Measurements from ENCODE around the gene ASIC4. TPM values are rescaled to one million over a fixed set of nuclear protein-coding genes. Genes with fewer than 3 reads are reported as not detected.

Gene ASIC4, protein sequence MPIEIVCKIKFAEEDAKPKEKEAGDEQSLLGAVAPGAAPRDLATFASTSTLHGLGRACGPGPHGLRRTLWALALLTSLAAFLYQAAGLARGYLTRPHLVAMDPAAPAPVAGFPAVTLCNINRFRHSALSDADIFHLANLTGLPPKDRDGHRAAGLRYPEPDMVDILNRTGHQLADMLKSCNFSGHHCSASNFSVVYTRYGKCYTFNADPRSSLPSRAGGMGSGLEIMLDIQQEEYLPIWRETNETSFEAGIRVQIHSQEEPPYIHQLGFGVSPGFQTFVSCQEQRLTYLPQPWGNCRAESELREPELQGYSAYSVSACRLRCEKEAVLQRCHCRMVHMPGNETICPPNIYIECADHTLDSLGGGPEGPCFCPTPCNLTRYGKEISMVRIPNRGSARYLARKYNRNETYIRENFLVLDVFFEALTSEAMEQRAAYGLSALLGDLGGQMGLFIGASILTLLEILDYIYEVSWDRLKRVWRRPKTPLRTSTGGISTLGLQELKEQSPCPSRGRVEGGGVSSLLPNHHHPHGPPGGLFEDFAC
- total RNA-seq, result under 1 TPM in 1 of 2 donors, not detected in 1; 0.12 TPM

DNA sequence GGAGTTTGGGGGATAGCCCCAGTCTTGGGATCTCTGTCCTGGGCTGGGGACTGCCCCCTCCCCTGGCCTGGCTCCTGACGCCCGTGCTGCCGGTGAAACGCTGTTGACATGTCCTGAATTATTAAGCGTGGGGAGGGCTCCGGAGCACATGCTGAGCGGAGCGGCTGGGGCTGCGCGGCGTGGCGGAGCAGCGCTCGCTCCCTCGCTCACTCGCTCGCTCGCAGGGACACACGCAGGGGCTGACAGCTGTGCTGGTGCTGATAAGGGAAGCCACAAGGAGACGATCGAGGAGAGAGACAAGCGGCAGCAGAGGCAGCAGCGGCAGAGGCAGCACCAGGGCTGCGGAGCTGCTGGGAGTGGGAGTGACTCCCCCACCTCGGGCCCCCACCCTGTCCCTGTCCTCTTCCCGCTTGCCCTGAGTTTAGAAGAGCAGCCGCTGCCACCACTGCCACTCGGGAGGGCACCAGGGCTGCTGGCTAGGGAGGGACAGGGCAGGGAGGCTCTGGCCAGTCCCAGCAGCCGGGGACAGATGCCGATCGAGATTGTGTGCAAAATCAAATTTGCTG is at the start of gene ASIC4:
ASIC4 (plus strand) TSS at position 287 of the 566 bp plus-strand sequence; CDS start at position 530, 243 bp downstream.
- DNase-seq (ENCODE audit: low spot score) (no peak), ATAC-seq (no peak)
- H3K4me1 Mint-ChIP-seq (ENCODE audit: low read depth in 2 of 2), result peaks cover 10 to 22% of the 10 kb centered on the region in 2 donors
- no peaks in the 10 kb centered on the region for H3K36me3 Mint-ChIP-seq
- H3K4me3 Mint-ChIP-seq, result no peak within 1 kb of the TSS
- H3K27me3 Mint-ChIP-seq, result peaks cover 67 to 78% of the 10 kb centered on the region in 2 donors
- H3K9me3 Mint-ChIP-seq, result no peaks in the 10 kb centered on the region
- no peak within 1 kb of the TSS for H3K27ac Mint-ChIP-seq

DNA sequence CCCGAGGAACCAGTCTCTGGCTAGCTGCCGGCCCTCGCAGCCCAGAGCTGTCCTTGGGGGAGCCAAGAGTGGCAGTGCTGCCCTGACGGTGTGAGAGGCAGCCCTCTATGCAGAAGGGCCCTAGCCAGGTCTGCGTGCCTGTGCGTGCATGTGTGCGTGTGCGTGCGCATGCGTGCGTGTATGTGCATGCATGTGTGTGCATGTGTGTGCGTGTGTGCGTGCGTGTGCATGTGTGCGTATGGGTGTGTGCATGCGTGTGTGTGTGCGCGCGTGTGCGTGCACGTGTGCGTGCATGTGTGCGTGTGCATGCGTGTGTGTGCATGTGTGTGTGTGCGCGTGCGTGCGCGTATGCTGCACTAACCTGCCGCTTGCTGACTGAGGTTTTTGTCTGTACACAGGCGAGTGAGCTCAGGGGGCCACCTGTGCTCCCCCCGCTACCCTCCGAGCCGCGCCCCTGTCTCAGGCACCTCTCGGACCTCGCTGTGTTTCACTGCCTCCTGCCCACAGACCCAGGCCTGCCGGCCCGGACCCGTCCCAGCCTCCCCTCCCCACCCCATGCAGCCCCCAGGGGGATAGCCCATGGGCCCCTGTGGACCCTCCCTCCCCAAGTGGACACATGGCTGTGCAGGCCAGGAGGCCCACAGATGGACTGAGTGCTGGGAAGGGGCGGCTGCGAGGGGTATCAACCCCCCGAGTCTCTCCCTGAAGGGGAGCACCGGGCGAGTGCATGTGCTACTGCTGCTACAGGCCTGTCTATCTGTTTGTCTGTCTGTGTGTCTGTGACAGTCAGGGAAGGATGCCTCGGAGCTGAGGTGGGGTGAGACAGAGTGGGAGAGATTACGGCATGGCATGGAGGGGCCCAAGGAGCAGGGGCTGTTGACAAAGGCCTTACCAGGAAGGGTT is 48.4 kb upstream of the ASIC4 start:
- Mint-ChIP-seq H3K27me3 (no peaks in the 10 kb centered on the region), H3K4me1 (ENCODE audit: low read depth in 2 of 2) (no peaks in the 10 kb centered on the region), H3K4me3 (no peak overlapping the region), H3K36me3 (no peaks in the 10 kb centered on the region), H3K27ac (no peak overlapping the region), H3K9me3 (no peaks in the 10 kb centered on the region)
- ATAC-seq, result no peak
- DNase-seq (ENCODE audit: low spot score), result no peak

DNA sequence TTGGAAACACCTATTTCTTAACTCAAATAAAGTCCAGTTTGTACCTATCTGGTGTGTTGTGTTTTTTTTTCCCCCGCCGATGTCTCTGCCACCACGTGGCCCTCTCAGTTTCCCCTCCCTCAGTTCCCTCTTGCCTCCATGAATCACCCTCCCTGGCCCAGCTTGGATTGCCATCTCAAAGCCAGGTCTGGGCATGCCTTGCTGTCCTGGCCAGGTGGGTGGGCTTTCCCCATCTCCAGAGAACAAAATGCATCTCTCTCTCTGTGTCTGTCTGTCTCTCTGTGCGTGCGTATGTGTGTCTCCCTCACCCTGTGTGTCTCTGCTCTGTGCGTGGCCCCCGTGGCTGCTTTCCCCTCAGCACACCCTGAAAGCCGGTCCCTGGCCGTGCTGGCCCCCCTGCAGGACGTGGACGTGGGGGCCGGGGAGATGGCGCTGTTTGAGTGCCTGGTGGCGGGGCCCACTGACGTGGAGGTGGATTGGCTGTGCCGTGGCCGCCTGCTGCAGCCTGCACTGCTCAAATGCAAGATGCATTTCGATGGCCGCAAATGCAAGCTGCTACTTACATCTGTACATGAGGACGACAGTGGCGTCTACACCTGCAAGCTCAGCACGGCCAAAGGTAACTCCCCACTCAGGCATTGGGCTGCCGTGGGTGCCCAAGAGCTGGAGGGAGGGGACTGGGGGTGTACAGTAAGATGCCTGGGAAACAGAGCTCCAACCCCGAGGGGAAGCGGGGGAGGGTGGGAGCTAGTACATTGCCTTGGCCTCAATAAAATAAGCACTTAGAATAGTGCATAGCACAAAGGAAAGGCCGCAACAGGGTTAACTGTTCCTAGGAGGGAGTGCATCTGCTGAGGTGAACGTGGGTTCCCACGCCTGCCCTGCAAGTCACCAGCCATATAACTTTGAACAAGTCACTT is 47.2 kb upstream of the ASIC4 start:
- DNase-seq (ENCODE audit: low spot score) (no peak), ATAC-seq (no peak)
- no peaks in the 10 kb centered on the region for H3K36me3 Mint-ChIP-seq

DNA sequence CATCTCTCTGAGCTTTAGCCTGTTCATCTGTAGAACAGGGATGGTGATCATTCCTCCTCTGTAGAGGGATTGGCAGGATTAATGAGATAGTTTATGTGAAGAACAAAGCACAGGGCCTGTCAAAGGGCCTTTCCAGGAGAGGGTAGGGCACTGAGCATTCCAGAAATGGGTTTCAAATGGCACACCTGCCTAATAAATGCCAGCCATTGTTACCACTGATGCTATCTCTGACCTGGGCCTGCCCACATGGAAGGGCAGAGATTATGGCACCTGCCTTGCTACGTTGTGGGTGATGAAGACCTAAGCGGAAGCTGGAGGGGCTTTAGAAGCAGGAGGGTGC is 46.6 kb upstream of the ASIC4 start:
- no peak for ATAC-seq
- H3K27me3 Mint-ChIP-seq, result no peaks in the 10 kb centered on the region
- no peak overlapping the region for H3K4me3 Mint-ChIP-seq
- no peaks in the 10 kb centered on the region for H3K9me3 Mint-ChIP-seq
- no peak for DNase-seq (ENCODE audit: low spot score)
- H3K27ac Mint-ChIP-seq, result no peak overlapping the region
- H3K36me3 Mint-ChIP-seq, result no peaks in the 10 kb centered on the region
- H3K4me1 Mint-ChIP-seq (ENCODE audit: low read depth in 2 of 2), result no peaks in the 10 kb centered on the region

More for the DNA sequence above, 47.2 kb upstream of the ASIC4 start:
- no peak overlapping the region for H3K4me3 Mint-ChIP-seq
- H3K9me3 Mint-ChIP-seq, result no peaks in the 10 kb centered on the region
- no peak overlapping the region for H3K27ac Mint-ChIP-seq
- H3K27me3 Mint-ChIP-seq, result no peaks in the 10 kb centered on the region
- H3K4me1 Mint-ChIP-seq (ENCODE audit: low read depth in 2 of 2), result no peaks in the 10 kb centered on the region

DNA sequence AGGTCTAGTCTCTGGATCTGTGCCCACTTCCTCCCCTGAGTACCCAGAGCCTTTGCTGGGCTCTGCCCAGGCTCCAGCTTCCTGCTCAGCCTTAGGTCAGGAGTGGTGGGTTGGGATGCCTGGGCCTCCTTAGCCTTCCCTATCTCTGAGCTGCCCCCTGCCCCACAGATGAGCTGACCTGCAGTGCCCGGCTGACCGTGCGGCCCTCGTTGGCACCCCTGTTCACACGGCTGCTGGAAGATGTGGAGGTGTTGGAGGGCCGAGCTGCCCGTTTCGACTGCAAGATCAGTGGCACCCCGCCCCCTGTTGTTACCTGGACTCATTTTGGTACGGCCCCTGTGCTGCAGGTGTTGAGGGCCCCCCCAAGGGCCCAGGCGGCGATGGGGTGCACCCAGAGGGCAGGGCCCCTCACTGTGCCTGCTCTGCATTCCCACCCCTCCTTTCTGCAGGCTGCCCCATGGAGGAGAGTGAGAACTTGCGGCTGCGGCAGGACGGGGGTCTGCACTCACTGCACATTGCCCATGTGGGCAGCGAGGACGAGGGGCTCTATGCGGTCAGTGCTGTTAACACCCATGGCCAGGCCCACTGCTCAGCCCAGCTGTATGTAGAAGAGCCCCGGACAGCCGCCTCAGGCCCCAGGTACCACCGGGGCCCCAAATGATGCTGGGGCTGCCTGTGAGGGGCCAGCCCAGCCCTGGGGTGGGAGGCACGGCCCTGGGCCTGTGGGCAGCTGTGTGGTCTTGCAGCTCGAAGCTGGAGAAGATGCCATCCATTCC is 45.7 kb upstream of the ASIC4 start:
- DNase-seq (ENCODE audit: low spot score), result no peak
- no peak for ATAC-seq
- no peaks in the 10 kb centered on the region for H3K9me3 Mint-ChIP-seq
- no peak overlapping the region for H3K4me3 Mint-ChIP-seq
- no peaks in the 10 kb centered on the region for H3K36me3 Mint-ChIP-seq
- H3K4me1 Mint-ChIP-seq (ENCODE audit: low read depth in 2 of 2), result no peaks in the 10 kb centered on the region
- H3K27ac Mint-ChIP-seq, result no peak overlapping the region
- H3K27me3 Mint-ChIP-seq, result no peaks in the 10 kb centered on the region

DNA sequence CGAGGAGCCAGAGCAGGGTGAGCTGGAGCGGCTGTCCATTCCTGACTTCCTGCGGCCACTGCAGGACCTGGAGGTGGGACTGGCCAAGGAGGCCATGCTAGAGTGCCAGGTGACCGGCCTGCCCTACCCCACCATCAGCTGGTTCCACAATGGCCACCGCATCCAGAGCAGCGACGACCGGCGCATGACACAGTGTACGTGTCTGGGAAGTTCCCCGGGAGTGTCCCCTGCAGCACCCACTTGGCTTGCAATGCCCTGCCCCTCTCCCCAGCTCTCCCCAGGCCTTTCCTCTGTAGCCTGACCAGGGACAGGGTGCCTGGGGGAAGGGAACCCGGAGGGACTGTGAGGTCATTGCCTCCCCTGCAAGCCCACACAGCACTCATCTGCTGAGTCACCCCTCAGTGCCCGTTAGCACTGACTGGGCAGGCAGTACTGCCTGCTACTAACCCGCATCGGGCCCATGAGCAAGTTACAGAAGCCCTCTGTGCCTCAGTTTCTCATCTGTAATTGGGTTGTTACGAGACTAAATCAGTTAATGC is 45.0 kb upstream of the ASIC4 start:
- DNase-seq (ENCODE audit: low spot score), result no peak
- Mint-ChIP-seq H3K4me1 (ENCODE audit: low read depth in 2 of 2) (no peaks in the 10 kb centered on the region), H3K27me3 (no peaks in the 10 kb centered on the region), H3K9me3 (no peaks in the 10 kb centered on the region), H3K27ac (no peak overlapping the region), H3K4me3 (no peak overlapping the region), H3K36me3 (no peaks in the 10 kb centered on the region)
- ATAC-seq, result no peak

DNA sequence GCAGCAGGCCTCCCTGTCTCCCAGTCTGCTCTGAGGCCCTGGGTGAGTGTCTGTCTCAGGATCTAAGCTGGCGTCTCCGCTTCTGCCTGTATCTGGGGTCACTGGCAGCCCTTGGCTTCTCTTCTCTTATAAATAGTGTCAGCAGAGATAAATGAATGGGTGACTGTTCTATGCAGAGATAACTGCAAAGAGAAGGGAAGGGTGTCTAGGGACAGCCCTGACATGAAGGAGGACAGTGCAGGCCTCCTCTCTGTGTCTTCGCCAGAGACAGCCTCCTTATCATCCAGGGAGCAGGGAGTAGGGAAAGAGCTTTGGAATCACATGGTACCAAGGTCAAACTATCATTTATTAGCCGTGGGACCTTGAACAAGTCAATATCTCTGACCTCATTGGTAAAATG is 43.9 kb upstream of the ASIC4 start:
- H3K36me3 Mint-ChIP-seq, result no peaks in the 10 kb centered on the region
- H3K4me1 Mint-ChIP-seq (ENCODE audit: low read depth in 2 of 2), result no peaks in the 10 kb centered on the region
- no peaks in the 10 kb centered on the region for H3K9me3 Mint-ChIP-seq
- ATAC-seq (no peak), DNase-seq (ENCODE audit: low spot score) (no peak)
- H3K27ac Mint-ChIP-seq, result no peak overlapping the region
- no peak overlapping the region for H3K4me3 Mint-ChIP-seq
- H3K27me3 Mint-ChIP-seq, result peaks cover 0 to 3% of the 10 kb centered on the region in 2 donors

DNA sequence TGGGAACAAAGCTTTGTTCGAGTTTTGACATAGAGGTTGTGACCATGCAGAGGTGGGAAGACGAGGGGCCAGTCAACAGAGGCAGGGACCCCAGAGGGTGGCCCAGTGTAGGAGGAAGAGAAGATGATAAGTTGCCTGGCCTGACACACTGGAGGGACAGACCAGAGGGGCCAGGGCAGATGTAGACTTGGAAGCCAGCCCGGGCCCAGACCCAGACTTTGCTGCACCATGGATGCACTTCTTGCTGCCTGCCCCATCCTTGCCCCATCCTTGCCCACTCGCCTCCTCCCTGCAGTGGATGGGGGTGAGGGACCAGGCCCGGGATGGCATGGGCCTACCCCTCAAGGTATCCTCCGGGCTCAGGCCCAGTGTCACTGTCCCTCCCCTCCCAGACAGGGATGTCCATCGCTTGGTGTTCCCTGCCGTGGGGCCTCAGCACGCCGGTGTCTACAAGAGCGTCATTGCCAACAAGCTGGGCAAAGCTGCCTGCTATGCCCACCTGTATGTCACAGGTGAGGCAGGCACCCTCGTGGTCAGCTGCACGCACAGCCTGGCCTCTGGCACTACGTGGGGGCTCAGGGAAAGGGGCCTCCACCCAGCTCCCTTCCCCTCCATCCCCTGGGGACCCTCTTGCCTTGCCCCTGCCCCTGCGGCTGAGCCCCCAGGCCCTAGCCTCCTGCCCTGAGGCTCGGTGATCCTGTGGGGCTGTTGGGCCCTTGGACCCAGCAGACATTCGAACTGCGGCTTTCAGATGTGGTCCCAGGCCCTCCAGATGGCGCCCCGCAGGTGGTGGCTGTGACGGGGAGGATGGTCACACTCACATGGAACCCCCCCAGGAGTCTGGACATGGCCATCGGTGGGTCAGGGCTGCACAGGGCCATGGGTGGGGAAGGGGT is 42.6 kb upstream of the ASIC4 start:
- peaks cover 0 to 5% of the 10 kb centered on the region in 2 donors for H3K4me1 Mint-ChIP-seq (ENCODE audit: low read depth in 2 of 2)
- ATAC-seq, result no peak
- no peak overlapping the region for H3K27ac Mint-ChIP-seq
- no peaks in the 10 kb centered on the region for H3K36me3 Mint-ChIP-seq
- peaks cover 5 to 8% of the 10 kb centered on the region in 2 donors for H3K27me3 Mint-ChIP-seq
- H3K4me3 Mint-ChIP-seq, result no peak overlapping the region
- no peaks in the 10 kb centered on the region for H3K9me3 Mint-ChIP-seq
- no peak for DNase-seq (ENCODE audit: low spot score)

DNA sequence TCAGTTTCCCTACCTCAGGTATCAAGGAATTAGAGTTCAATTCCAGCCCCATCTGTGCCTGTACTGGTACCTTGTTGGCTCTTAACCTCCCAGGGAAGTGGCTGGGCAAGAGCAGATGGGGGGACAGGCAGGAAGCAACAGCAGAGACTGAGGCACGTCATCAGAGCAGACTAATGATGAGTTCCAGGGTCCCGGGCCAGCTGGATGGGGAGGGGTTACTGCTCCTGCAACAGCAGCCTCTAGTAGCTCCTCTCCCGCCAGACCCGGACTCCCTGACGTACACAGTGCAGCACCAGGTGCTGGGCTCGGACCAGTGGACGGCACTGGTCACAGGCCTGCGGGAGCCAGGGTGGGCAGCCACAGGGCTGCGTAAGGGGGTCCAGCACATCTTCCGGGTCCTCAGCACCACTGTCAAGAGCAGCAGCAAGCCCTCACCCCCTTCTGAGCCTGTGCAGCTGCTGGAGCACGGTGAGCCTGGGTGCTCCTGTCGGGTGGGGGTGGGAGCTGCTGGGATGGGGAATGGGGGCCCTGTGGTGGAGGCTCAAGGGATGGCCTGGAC is 41.6 kb upstream of the ASIC4 start:
- H3K36me3 Mint-ChIP-seq, result no peaks in the 10 kb centered on the region
- DNase-seq (ENCODE audit: low spot score) (no peak), ATAC-seq (no peak)
- no peak overlapping the region for H3K27ac Mint-ChIP-seq
- no peak overlapping the region for H3K4me3 Mint-ChIP-seq
- no peaks in the 10 kb centered on the region for H3K9me3 Mint-ChIP-seq
- H3K27me3 Mint-ChIP-seq, result peaks cover 5 to 8% of the 10 kb centered on the region in 2 donors
- peaks cover 0 to 5% of the 10 kb centered on the region in 2 donors for H3K4me1 Mint-ChIP-seq (ENCODE audit: low read depth in 2 of 2)

DNA sequence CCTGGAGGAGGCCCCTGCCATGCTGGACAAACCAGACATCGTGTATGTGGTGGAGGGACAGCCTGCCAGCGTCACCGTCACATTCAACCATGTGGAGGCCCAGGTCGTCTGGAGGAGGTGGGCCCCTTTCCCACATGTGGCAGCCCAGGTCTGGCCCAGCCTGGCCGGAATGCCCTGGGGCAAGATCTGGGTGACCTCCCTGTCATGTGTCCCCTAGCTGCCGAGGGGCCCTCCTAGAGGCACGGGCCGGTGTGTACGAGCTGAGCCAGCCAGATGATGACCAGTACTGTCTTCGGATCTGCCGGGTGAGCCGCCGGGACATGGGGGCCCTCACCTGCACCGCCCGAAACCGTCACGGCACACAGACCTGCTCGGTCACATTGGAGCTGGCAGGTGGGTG is 40.8 kb upstream of the ASIC4 start:
- Mint-ChIP-seq H3K27me3 (peaks cover 5 to 8% of the 10 kb centered on the region in 2 donors), H3K4me1 (ENCODE audit: low read depth in 2 of 2) (peaks cover 0 to 5% of the 10 kb centered on the region in 2 donors), H3K27ac (no peak overlapping the region), H3K9me3 (no peaks in the 10 kb centered on the region), H3K36me3 (no peaks in the 10 kb centered on the region), H3K4me3 (no peak overlapping the region)
- DNase-seq (ENCODE audit: low spot score) (no peak), ATAC-seq (no peak)

DNA sequence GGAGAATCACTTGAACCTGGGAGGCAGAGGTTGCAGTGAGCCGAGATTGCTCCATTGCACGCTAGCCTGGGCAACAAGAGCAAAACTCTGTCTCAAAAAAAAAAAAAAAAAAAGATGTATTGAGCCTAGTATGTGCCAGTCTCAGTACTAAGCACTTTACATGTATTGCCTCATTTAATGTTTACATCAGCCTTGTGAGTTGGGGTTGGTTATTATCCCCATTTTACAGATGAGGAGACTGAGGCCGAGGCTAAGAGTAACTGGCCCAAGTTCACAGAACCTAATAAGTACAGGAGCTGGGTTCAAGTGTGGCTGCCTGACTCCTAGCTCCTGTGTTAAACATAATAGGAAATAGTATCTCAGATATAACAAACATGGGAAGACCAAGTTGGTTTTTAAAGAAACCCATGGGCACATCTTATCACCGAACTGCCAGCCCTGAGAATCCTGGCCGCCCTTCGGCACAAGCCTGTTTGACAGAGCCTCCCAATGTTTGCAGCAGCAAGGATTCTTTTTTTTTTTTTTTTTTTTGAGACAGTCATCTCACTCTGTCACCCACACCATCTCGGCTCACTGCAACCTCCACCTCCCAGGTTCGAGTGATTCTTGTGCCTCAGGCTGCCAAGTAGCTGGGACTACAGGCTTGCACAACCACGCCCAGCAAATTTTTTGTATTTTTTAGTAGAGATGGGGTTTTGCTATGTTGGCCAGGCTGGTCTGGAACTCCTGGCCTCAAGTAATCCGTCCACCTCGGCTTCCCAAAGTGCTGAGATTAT is 39.8 kb upstream of the ASIC4 start:
- Mint-ChIP-seq H3K27ac (no peak overlapping the region), H3K36me3 (no peaks in the 10 kb centered on the region), H3K9me3 (no peaks in the 10 kb centered on the region), H3K27me3 (peaks cover 5 to 8% of the 10 kb centered on the region in 2 donors), H3K4me1 (ENCODE audit: low read depth in 2 of 2) (peaks cover 0 to 5% of the 10 kb centered on the region in 2 donors), H3K4me3 (no peak overlapping the region)
- DNase-seq (ENCODE audit: low spot score) (no peak), ATAC-seq (no peak)
